ENCODE data around the gene FILIP1.

The FILIP1 gene

DNA sequence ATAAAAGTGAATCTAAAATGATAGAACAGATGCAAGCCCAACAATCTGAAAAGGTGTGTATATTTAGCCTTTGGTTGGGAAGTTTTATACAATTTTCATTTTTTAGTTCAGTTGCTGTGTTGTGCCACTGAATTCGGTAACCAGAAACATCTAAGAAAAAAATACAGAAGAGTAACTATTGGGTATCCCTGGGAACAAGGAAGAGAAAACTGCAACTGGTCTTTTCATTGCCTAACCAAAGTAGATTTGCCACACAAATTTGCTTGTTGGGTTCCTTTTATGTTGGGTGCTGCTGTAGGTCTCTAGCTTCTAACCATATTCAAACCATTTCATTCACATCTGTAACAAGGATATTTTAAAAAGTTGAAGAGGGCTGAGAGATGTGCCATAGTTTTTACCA lies 206.2 kb downstream of the FILIP1 start:
- TF ChIP-seq NFIC (IDR thresholded peaks at IDR 0.05) (no peak), CEBPB (IDR thresholded peaks at IDR 0.05) (no peak), YY1 (IDR thresholded peaks at IDR 0.05; ENCODE audit: low read depth) (no peak), EP300 (IDR thresholded peaks at IDR 0.05; ENCODE audit: borderline replicate concordance) (no peak), FOXM1 (IDR thresholded peaks at IDR 0.05; ENCODE audit: borderline replicate concordance, low read depth) (no peak), TAF1 (IDR thresholded peaks at IDR 0.05; ENCODE audit: low read depth) (no peak), RAD21 (IDR thresholded peaks at IDR 0.05; ENCODE audit: low read depth) (no peak), EGR1 (IDR thresholded peaks at IDR 0.05) (no peak), CREB1 (IDR thresholded peaks at IDR 0.05; ENCODE audit: low read depth) (no peak), ZBTB7A (IDR thresholded peaks at IDR 0.05; ENCODE audit: low read depth) (no peak), USF1 (IDR thresholded peaks at IDR 0.05) (no peak), TEAD4 (IDR thresholded peaks at IDR 0.05) (no peak), TCF12 (IDR thresholded peaks at IDR 0.05; ENCODE audit: low read depth) (no peak), REST (IDR thresholded peaks at IDR 0.05; ENCODE audit: low read depth) (no peak)
- TF ChIP-seq, protein P1, sequence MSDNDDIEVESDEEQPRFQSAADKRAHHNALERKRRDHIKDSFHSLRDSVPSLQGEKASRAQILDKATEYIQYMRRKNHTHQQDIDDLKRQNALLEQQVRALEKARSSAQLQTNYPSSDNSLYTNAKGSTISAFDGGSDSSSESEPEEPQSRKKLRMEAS (IDR thresholded peaks at IDR 0.05): no peak

DNA sequence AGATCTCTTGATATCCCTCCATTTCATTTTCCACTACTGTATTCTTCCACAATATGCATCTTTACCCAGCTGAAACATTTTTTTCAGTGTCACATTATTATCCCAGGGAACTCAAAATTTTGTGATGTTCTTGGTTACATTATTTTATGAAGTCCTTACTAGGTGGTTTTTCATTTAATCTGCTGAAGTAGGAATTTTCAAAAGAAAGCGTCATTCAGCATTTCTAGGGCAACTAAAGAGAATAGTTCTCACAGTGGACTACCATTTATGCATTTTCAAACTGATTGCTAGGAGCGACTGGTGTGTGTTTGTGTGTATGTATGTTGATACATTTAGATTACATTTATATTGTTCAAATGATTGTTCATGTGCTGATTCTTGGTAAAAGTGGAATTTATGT lies 206.6 kb downstream of the FILIP1 start:
- TF ChIP-seq CREB1 (IDR thresholded peaks at IDR 0.05; ENCODE audit: low read depth) (no peak), ZBTB7A (IDR thresholded peaks at IDR 0.05; ENCODE audit: low read depth) (no peak), TAF1 (IDR thresholded peaks at IDR 0.05; ENCODE audit: low read depth) (no peak), RAD21 (IDR thresholded peaks at IDR 0.05; ENCODE audit: low read depth) (no peak), TEAD4 (IDR thresholded peaks at IDR 0.05) (no peak), NFIC (IDR thresholded peaks at IDR 0.05) (no peak), TCF12 (IDR thresholded peaks at IDR 0.05; ENCODE audit: low read depth) (no peak), YY1 (IDR thresholded peaks at IDR 0.05; ENCODE audit: low read depth) (no peak), FOXM1 (IDR thresholded peaks at IDR 0.05; ENCODE audit: borderline replicate concordance, low read depth) (no peak), EP300 (IDR thresholded peaks at IDR 0.05; ENCODE audit: borderline replicate concordance) (no peak), USF1 (IDR thresholded peaks at IDR 0.05) (no peak), CEBPB (IDR thresholded peaks at IDR 0.05) (no peak), EGR1 (IDR thresholded peaks at IDR 0.05) (no peak), REST (IDR thresholded peaks at IDR 0.05; ENCODE audit: low read depth) (no peak)
- TF ChIP-seq, protein P1 (IDR thresholded peaks at IDR 0.05): no peak

DNA sequence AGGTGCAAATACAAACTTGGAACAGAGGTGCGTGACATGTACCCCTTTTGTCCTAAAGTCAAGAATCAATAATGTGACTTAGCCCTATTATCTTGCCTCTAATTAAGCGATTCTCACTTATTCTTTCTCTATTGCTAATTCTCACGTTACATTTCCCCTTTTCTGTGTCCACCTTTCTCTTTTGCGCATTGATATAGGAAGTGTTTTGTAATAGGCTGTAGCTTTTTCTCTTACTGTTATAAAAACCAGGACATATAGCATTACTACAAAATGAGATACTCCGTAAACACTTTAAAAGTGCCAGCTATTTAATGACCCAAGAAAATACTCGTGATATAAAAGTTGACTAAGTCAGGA lies 208.3 kb downstream of the FILIP1 start:
- TF ChIP-seq TAF1 (IDR thresholded peaks at IDR 0.05; ENCODE audit: low read depth) (no peak), YY1 (IDR thresholded peaks at IDR 0.05; ENCODE audit: low read depth) (no peak), TCF12 (IDR thresholded peaks at IDR 0.05; ENCODE audit: low read depth) (no peak), USF1 (IDR thresholded peaks at IDR 0.05) (no peak), CREB1 (IDR thresholded peaks at IDR 0.05; ENCODE audit: low read depth) (no peak), EGR1 (IDR thresholded peaks at IDR 0.05) (no peak), EP300 (IDR thresholded peaks at IDR 0.05; ENCODE audit: borderline replicate concordance) (no peak), CEBPB (IDR thresholded peaks at IDR 0.05) (no peak), NFIC (IDR thresholded peaks at IDR 0.05) (no peak), FOXM1 (IDR thresholded peaks at IDR 0.05; ENCODE audit: borderline replicate concordance, low read depth) (no peak), TEAD4 (IDR thresholded peaks at IDR 0.05) (no peak), REST (IDR thresholded peaks at IDR 0.05; ENCODE audit: low read depth) (no peak), ZBTB7A (IDR thresholded peaks at IDR 0.05; ENCODE audit: low read depth) (no peak), RAD21 (IDR thresholded peaks at IDR 0.05; ENCODE audit: low read depth) (no peak)
- TF ChIP-seq, protein P1 (IDR thresholded peaks at IDR 0.05): no peak
